ENCODE data around the gene DHPS.
"Not testable (repeated sequence)": the region's sequence is repeated elsewhere in the genome, so short reads cannot be mapped to it uniquely, and the experiment has no call there.

DHPS gene

GRCh38 chr19:12643716-12644115, 38.0 kb downstream of the DHPS start:
- DNase-seq (ENCODE audit: low spot score), result not testable (repeated sequence)

- no peak for DNase-seq (ENCODE audit: low spot score)
Observed at GRCh38 chr19:12642506-12642905, 39.2 kb downstream of the DHPS start.

DNA sequence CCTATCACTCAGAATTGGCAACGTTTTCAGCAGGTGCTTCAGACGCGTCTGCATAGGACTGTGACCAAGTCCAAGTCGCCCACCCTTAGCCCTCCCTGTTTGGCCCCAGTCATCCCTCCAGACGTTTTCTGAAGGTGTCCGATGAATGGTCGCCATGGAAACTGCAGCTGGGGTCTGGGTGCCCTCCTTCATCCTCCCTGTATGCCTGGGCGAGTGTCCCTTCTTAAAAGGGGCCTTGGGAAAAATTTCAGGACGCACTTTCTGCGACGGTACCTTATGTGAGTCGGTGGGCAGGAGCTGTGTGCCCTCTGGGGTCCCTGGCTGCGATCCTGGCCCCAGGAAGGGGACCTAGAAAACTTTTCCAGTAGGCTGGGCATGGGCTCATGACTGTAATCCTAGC, 40.2 kb downstream of the DHPS start:
- DNase-seq (ENCODE audit: low spot score), result no peak

- DNase-seq (ENCODE audit: low spot score), result peak; percentile 89
Observed at GRCh38 chr19:12639901-12640613, 41.6 kb downstream of the DHPS start.

DNA sequence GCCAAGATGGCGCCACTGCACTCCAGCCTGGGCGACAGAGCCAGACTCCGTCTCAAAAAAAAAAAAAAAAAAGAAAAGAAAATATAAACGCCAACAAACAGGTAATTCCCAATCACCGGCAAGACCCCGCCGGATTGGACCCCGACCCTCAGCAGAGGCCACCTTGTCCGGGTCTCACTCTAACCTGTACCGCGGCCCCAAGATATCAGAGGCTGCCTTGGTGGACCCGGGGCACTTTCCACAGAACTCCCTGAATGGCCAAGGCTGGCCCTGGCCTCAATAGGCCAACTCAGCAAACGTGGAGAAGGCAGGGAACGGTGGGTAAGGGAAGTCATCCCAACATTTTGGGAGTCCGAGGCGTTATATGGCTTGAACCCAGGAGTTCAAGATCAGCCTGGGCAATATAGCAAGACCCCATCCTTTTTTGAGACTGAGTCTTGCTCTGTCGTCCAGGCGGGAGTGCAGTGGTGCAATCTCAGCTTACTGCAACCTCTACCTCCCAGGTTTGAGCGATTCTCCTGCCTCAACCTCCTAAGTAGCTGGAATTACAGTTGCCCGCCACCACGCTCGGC, 43.0 kb downstream of the DHPS start:
- no peak for DNase-seq (ENCODE audit: low spot score)

DNA sequence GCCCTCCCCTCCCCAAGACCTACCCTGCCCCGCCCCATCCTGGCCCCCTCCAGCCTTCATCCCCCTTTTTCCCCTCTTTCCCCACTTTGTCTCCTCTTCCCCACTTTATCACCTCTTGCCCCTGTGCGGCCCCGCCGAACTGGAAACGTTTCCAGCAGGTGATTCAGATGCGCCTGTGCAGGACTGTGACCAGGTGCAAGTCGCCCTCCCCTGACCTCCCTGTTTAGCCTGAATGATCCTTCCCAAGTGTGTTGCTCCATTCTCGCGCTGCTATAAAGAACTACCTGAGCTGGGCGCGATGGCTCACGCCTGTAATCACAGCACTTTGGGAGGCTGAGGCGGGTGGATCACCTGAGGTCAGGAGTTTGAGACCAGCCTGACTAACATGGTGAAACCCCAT, 45.0 kb downstream of the DHPS start:
- no peak for DNase-seq (ENCODE audit: low spot score)

DNA sequence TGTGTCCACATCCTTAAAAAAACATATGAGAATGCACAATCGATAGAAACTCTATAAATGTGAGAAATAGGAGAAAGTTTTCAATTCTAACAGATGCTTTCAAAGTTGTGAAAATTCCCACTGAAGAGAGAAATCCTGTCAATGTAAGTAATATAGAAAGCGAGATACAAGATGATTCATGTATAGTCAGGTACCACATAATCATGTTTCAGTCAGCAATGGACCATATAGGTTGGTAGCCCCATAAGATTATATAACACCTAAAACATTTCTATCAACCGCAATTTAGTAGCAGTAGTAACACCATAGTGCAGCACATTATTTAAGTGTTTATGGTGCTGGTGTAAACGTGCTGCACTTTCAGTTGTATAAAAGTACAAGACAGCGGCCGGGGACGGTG, 52.5 kb downstream of the DHPS start:
- no peak for DNase-seq (ENCODE audit: low spot score)

GRCh38 chr19:12628040-12629022, 53.3 kb downstream of the DHPS start:
- DNase-seq (ENCODE audit: low spot score), result no peak

GRCh38 chr19:12626958-12627357, 54.7 kb downstream of the DHPS start:
- no peak for DNase-seq (ENCODE audit: low spot score)
